ACC112 (cell line): ENCODE data around the gene HES3.

Source experiments
- H2AFZ ChIP-seq: fragments of 200-600 bp; sonication (generic); one replicate; pipeline ENCODE4 v1.6.0; 2017; ENCODE audit warnings: antibody characterized with exemption, low read length; ENCODE audit not compliant: unreplicated experiment
- H3K27ac ChIP-seq: fragments of 200-600 bp; sonication (generic); 2 replicates; pipeline ENCODE4 v1.5.1; 2014; ENCODE audit warnings: low read depth, mild to moderate bottlenecking, antibody characterized with exemption, low read length, moderate library complexity
- H3K27me3 ChIP-seq: fragments of 200-600 bp; sonication (generic); 2 replicates; pipeline ENCODE4 v1.6.1; 2014; ENCODE audit warnings: mild to moderate bottlenecking, antibody characterized with exemption, low read length, moderate library complexity, mixed read lengths; ENCODE audit not compliant: insufficient read depth
- H3K36me3 ChIP-seq: fragments of 200-600 bp; sonication (generic); 2 replicates; pipeline ENCODE4 v1.6.1; 2016; ENCODE audit warnings: mild to moderate bottlenecking, antibody characterized with exemption, low read length, moderate library complexity, mixed read lengths; ENCODE audit not compliant: insufficient read depth
- H3K4me1 ChIP-seq: fragments of 200-600 bp; sonication (generic); one replicate; pipeline ENCODE4 v1.6.1; 2016; ENCODE audit warnings: low read length, mixed read lengths; ENCODE audit not compliant: insufficient read depth, unreplicated experiment, control insufficient read depth
- H3K4me3 ChIP-seq: fragments of 200-600 bp; sonication (generic); 2 replicates; pipeline ENCODE4 v1.5.1; 2014; ENCODE audit warnings: mild to moderate bottlenecking, low read depth, low read length
- H3K79me2 ChIP-seq: fragments of 200-600 bp; sonication (generic); one replicate; pipeline ENCODE4 v1.6.0; 2016; ENCODE audit warnings: low read length; ENCODE audit not compliant: control insufficient read depth, unreplicated experiment, insufficient read depth

Gene HES3

GRCh38 chr1:6257541-6258069, 13.6 kb downstream of the HES3 start:
- Histone ChIP-seq H3K27ac (no peak overlapping the region), H3K4me3 (no peak overlapping the region), H3K79me2 (no peaks in the 10 kb centered on the region), H2AFZ (no peak overlapping the region), H3K27me3 (no peaks in the 10 kb centered on the region), H3K4me1 (no peaks in the 10 kb centered on the region), H3K36me3 (no peaks in the 10 kb centered on the region)

- H3K4me1 ChIP-seq: no peaks in the 10 kb centered on the region
- no peak overlapping the region for H3K27ac ChIP-seq
These were observed 14.7 kb downstream of the HES3 start for GRCh38 chr1:6258675-6259074.

GRCh38 chr1:6259491-6260362, 15.7 kb downstream of the HES3 start:
- Histone ChIP-seq H3K27me3 (no peaks in the 10 kb centered on the region), H3K36me3 (no peaks in the 10 kb centered on the region), H3K27ac (no peak overlapping the region), H2AFZ (no peak overlapping the region), H3K79me2 (no peaks in the 10 kb centered on the region), H3K4me1 (no peaks in the 10 kb centered on the region), H3K4me3 (peak overlapping the region; percentile 80)

More at GRCh38 chr1:6258675-6259074, 14.7 kb downstream of the HES3 start:
- H2AFZ ChIP-seq: no peak overlapping the region
- no peaks in the 10 kb centered on the region for H3K79me2 ChIP-seq
- H3K36me3 ChIP-seq: no peaks in the 10 kb centered on the region
- H3K27me3 ChIP-seq: no peaks in the 10 kb centered on the region
- no peak overlapping the region for H3K4me3 ChIP-seq

GRCh38 chr1:6260433-6260934, 16.5 kb downstream of the HES3 start:
- no peaks in the 10 kb centered on the region for H3K79me2 ChIP-seq
- H3K27ac ChIP-seq: no peak overlapping the region
- H3K4me1 ChIP-seq: no peaks in the 10 kb centered on the region
- H3K36me3 ChIP-seq: no peaks in the 10 kb centered on the region
- no peaks in the 10 kb centered on the region for H3K27me3 ChIP-seq
- H3K4me3 ChIP-seq: peak overlapping the region; percentile 80
- H2AFZ ChIP-seq: no peak overlapping the region

- peak within 1 kb of the TSS; percentile 80 for H3K4me3 ChIP-seq
- H3K79me2 ChIP-seq: no peaks in the 10 kb centered on the region
- no peak within 1 kb of the TSS for H3K27ac ChIP-seq
- peak within 1 kb of the TSS; percentile 23 for H2AFZ ChIP-seq
- H3K27me3 ChIP-seq: no peaks in the 10 kb centered on the region
- no peaks in the 10 kb centered on the region for H3K4me1 ChIP-seq
- H3K36me3 ChIP-seq: no peaks in the 10 kb centered on the region
These were observed 17.1 kb downstream of the HES3 start, which contains the start of gene GPR153 for GRCh38 chr1:6260961-6261614. TSS of gene GPR153 (minus strand) at chr1:6261098. CDS start at chr1:6254905, 6,193 bp downstream.

GRCh38 chr1:6261615-6261995, 17.6 kb downstream of the HES3 start:
- Histone ChIP-seq H2AFZ (peak overlapping the region; percentile 23), H3K79me2 (no peaks in the 10 kb centered on the region), H3K36me3 (no peaks in the 10 kb centered on the region), H3K27ac (no peak overlapping the region), H3K4me1 (no peaks in the 10 kb centered on the region), H3K4me3 (no peak overlapping the region), H3K27me3 (no peaks in the 10 kb centered on the region)

- no peaks in the 10 kb centered on the region for H3K27me3 ChIP-seq
- H3K36me3 ChIP-seq: no peaks in the 10 kb centered on the region
- no peak overlapping the region for H3K4me3 ChIP-seq
- no peak overlapping the region for H3K27ac ChIP-seq
- no peaks in the 10 kb centered on the region for H3K79me2 ChIP-seq
- peaks cover 5% of the 10 kb centered on the region for H3K4me1 ChIP-seq
- no peak overlapping the region for H2AFZ ChIP-seq
These were observed 18.8 kb downstream of the HES3 start for GRCh38 chr1:6262555-6263420.

GRCh38 chr1:6263716-6264115, 19.7 kb downstream of the HES3 start:
- no peaks in the 10 kb centered on the region for H3K36me3 ChIP-seq
- H3K27me3 ChIP-seq: no peaks in the 10 kb centered on the region
- no peaks in the 10 kb centered on the region for H3K79me2 ChIP-seq
- no peak overlapping the region for H2AFZ ChIP-seq
- H3K4me3 ChIP-seq: no peak overlapping the region
- H3K4me1 ChIP-seq: peaks cover 13% of the 10 kb centered on the region
- H3K27ac ChIP-seq: no peak overlapping the region

- peaks cover 13% of the 10 kb centered on the region for H3K4me1 ChIP-seq
- H3K27me3 ChIP-seq: no peaks in the 10 kb centered on the region
- no peaks in the 10 kb centered on the region for H3K36me3 ChIP-seq
- H2AFZ ChIP-seq: no peak overlapping the region
- no peak overlapping the region for H3K27ac ChIP-seq
- no peaks in the 10 kb centered on the region for H3K79me2 ChIP-seq
- H3K4me3 ChIP-seq: no peak overlapping the region
These were observed 21.2 kb downstream of the HES3 start for GRCh38 chr1:6265151-6265550.

GRCh38 chr1:6266641-6267040, 22.7 kb downstream of the HES3 start:
- Histone ChIP-seq H3K79me2 (no peaks in the 10 kb centered on the region), H3K4me3 (no peak overlapping the region), H2AFZ (no peak overlapping the region), H3K27ac (no peak overlapping the region), H3K27me3 (no peaks in the 10 kb centered on the region), H3K4me1 (peaks cover 13% of the 10 kb centered on the region), H3K36me3 (no peaks in the 10 kb centered on the region)
